HepG2 (cell line): ENCODE measurements around the gene ESPNL. TPM values are rescaled to one million over a fixed set of nuclear protein-coding genes. Genes with fewer than 3 reads are reported as not detected.
A peak's percentile ranks its signal among the peaks of the same experiment; 100 is the strongest.

Source experiments
- BCL6 ChIP-seq: IDR thresholded peaks from 2 replicates; pipeline ENCODE4 v1.6.1; 2016; ENCODE audit warnings: missing genetic modification reagents, missing compliant biosample characterization
- CENPX ChIP-seq: sonication (generic); formaldehyde crosslinking; IDR thresholded peaks from 2 replicates; pipeline ENCODE4 v1.9.0; 2021; ENCODE audit warnings: mild to moderate bottlenecking, missing genetic modification reagents, moderate library complexity
- DR1 ChIP-seq: sonication (generic); formaldehyde crosslinking; IDR thresholded peaks from 2 replicates; pipeline ENCODE4 v1.8.0; 2021; ENCODE audit warnings: mild to moderate bottlenecking, missing genetic modification reagents, inconsistent platforms
- E2F1 ChIP-seq: sonication (generic); formaldehyde crosslinking; IDR thresholded peaks from 2 replicates; pipeline ENCODE4 v1.5.0; 2020; ENCODE audit warnings: missing genetic modification reagents
- FOSL2 ChIP-seq: sonication (generic); formaldehyde crosslinking; IDR thresholded peaks from 2 replicates; pipeline ENCODE4 v1.4.0; 2020; ENCODE audit warnings: missing genetic modification reagents
- GMEB1 ChIP-seq: sonication (generic); formaldehyde crosslinking; IDR thresholded peaks from 2 replicates; pipeline ENCODE4 v1.5.1; 2020; ENCODE audit warnings: missing genetic modification reagents, mild to moderate bottlenecking, borderline replicate concordance
- MAF1 ChIP-seq: sonication (generic); formaldehyde crosslinking; IDR thresholded peaks from 2 replicates; pipeline ENCODE4 v1.5.0; 2020; ENCODE audit warnings: missing genetic modification reagents, borderline replicate concordance
- MXD4 ChIP-seq: IDR thresholded peaks from 2 replicates; pipeline ENCODE4 v1.6.1; 2016; ENCODE audit warnings: mild to moderate bottlenecking, missing biosample characterization, missing genetic modification reagents
- NFATC3 ChIP-seq: sonication (generic); formaldehyde crosslinking; IDR thresholded peaks from 2 replicates; pipeline ENCODE4 v1.5.1; 2020; ENCODE audit warnings: mild to moderate bottlenecking, missing genetic modification reagents
- THAP9 ChIP-seq: sonication (generic); formaldehyde crosslinking; IDR thresholded peaks from 2 replicates; pipeline ENCODE4; 2020; ENCODE audit warnings: missing genetic modification reagents, mild to moderate bottlenecking, borderline replicate concordance
- TSC22D2 ChIP-seq: sonication (generic); formaldehyde crosslinking; IDR thresholded peaks from 2 replicates; pipeline ENCODE4 v1.5.1; 2020; ENCODE audit warnings: missing genetic modification reagents, mild to moderate bottlenecking, borderline replicate concordance
- ZBTB7A ChIP-seq: sonication (generic); formaldehyde crosslinking; IDR thresholded peaks from 2 replicates; pipeline ENCODE4 v1.8.0; 2022; ENCODE audit warnings: mild to moderate bottlenecking, missing genetic modification reagents
- ZMYM3 ChIP-seq: sonication (generic); formaldehyde crosslinking; IDR thresholded peaks from 2 replicates; pipeline ENCODE4 v1.5.1; 2020; ENCODE audit warnings: mild to moderate bottlenecking, missing genetic modification reagents
- ZNF496 ChIP-seq: sonication (generic); formaldehyde crosslinking; IDR thresholded peaks from 2 replicates; pipeline ENCODE4 v1.8.1; 2023; ENCODE audit warnings: mild to moderate bottlenecking, moderate library complexity, missing genetic modification reagents; ENCODE audit not compliant: insufficient replicate concordance
- ZNF501 ChIP-seq: sonication (generic); formaldehyde crosslinking; IDR thresholded peaks from 2 replicates; pipeline ENCODE4 v1.5.1; 2020; ENCODE audit warnings: mild to moderate bottlenecking, moderate library complexity, missing genetic modification reagents
- ZNF550 ChIP-seq: sonication (generic); formaldehyde crosslinking; IDR thresholded peaks from 2 replicates; pipeline ENCODE4 v1.4.0; 2020; ENCODE audit warnings: mild to moderate bottlenecking, missing genetic modification reagents, borderline replicate concordance
- ZNF616 ChIP-seq: sonication (generic); formaldehyde crosslinking; IDR thresholded peaks from 2 replicates; pipeline ENCODE4 v1.5.0; 2020; ENCODE audit warnings: low read depth, mild to moderate bottlenecking, missing genetic modification reagents
- ZNF687 ChIP-seq: sonication (generic); formaldehyde crosslinking; IDR thresholded peaks from 2 replicates; pipeline ENCODE4 v1.5.1; 2020; ENCODE audit warnings: mild to moderate bottlenecking, missing genetic modification reagents, moderate library complexity
- ZNF772 ChIP-seq: sonication (generic); formaldehyde crosslinking; IDR thresholded peaks from 2 replicates; pipeline ENCODE4 v1.5.0; 2020; ENCODE audit warnings: mild to moderate bottlenecking, missing genetic modification reagents
- polyA plus RNA-seq, 8 experiments: library from polyadenylated mRNA; depleted of rRNA in 3 of 8; stranded (reverse) in 7 of 8; unstranded in 1 of 8; fragments of >200 nt; fragmentation: Illumina TruSeq in 4 of 8; extraction: Trizol in 4 of 8; gene quantifications; 2 replicates each; pipeline versions ENCODE4 v1.2.1 to v1.2.3, GENCODE V29; 2011 to 2016; ENCODE audit warnings: low read depth in 4 of 8, missing spikeins in 1 of 8, mixed read lengths in 1 of 8; ENCODE audit not compliant: insufficient read depth in 1 of 8
- total RNA-seq, 5 experiments: library from RNA; depleted of rRNA; stranded (reverse); fragments of >200 nt; fragmentation: Illumina TruSeq; extraction: Trizol; gene quantifications; 2 replicates each; pipeline ENCODE4 v1.2.3, GENCODE V29; 2016; ENCODE audit warnings: low read depth in 1 of 5

The ESPNL gene
- total and polyA plus RNA-seq, 2 of the 13 experiments (the other 11 are each of a cell fraction or from before 2014, with no cell fraction given) = 0.45 to 0.80 TPM

GRCh38 chr2:238063414-238064189, 36.5 kb upstream of the ESPNL start (continued):
- TF ChIP-seq ZNF687 (CRISPR knock-in tag) (peak; percentile 10), ZBTB7A (no peak), MAF1 (CRISPR knock-in tag) (no peak), ZNF616 (CRISPR knock-in tag) (no peak), BCL6 (CRISPR knock-in tag) (no peak), ZNF772 (CRISPR knock-in tag) (0 out of 2 replicates have a peak, but pooled peaks have one; percentile 48), THAP9 (CRISPR knock-in tag) (0 out of 2 replicates have a peak, but pooled peaks have one; percentile 36), CENPX (CRISPR knock-in tag) (no peak), TSC22D2 (CRISPR knock-in tag) (no peak), DR1 (CRISPR knock-in tag) (no peak), GMEB1 (CRISPR knock-in tag) (no peak), ZNF496 (CRISPR knock-in tag) (no peak), ZNF501 (no peak), NFATC3 (CRISPR knock-in tag) (no peak), ZMYM3 (CRISPR knock-in tag) (peak; percentile 21; the same call in 1 of the 2 replicates), ZNF550 (CRISPR knock-in tag) (no peak), FOSL2 (CRISPR knock-in tag) (no peak), MXD4 (CRISPR knock-in tag) (no peak), E2F1 (CRISPR knock-in tag) (no peak)
